ENCODE data around the gene CPE. TPM values are rescaled to one million over a fixed set of nuclear protein-coding genes. Genes with fewer than 3 reads are reported as not detected.

CPE gene
- total RNA-seq, 1 experiment from 2014 or later: 29.3 TPM

DNA sequence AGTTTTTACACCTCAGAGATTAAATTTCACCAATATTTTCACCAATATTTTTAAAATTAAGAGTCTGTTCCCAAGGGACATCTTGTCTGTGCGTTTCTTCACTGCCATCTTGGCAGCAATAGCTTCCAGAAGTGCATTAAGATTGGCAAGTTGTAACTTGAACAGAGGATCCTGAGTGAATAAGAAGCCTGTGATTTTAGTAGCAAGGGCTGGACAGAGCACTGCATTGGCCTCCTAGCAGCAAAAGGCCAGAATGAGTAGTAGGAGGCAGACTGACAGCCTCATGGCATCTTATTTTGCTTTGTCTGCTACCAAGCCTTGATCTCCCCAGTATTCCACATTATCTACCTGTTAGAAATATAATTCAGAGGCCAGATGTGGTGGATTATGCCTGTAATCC is 138.4 kb downstream of the CPE start:
- ChIA-PET POLR2A (no interaction called here), RAD21 (ENCODE audit: low non-redundant PET in 1 of 2, low total read pairs in 2 of 2, uncharacterized antibody in 2 of 2, unreplicated experiment in 2 of 2) (no interaction called here)
- DNase-seq (ENCODE audit: low read depth, low spot score): no peak

More for the DNA sequence above, 138.4 kb downstream of the CPE start:
- TF ChIP-seq ZNF274 (IDR thresholded peaks at IDR 0.05; ENCODE audit: low read depth, low read length): no peak
- no peak for TF ChIP-seq SP1 (IDR thresholded peaks at IDR 0.05; ENCODE audit: low read depth)
- no peak for TF ChIP-seq EZH2 (IDR thresholded peaks at IDR 0.05)
- no peak for TF ChIP-seq CEBPB (IDR thresholded peaks at IDR 0.05; ENCODE audit: low read depth)
- no peak for TF ChIP-seq ATF3 (IDR thresholded peaks at IDR 0.05)
- no peak for TF ChIP-seq EGR1 (IDR thresholded peaks at IDR 0.05; ENCODE audit: low read depth)
- TF ChIP-seq CTCF (IDR thresholded peaks at IDR 0.05 in 2 of 3, conservative IDR thresholded peaks at IDR 0.05 in 1 of 3; ENCODE audit: borderline replicate concordance in 1 of 3, insufficient read depth in 1 of 3, low read depth in 2 of 3, low read length in 2 of 3): no peak
- TF ChIP-seq POLR2AphosphoS5 (IDR thresholded peaks at IDR 0.05; ENCODE audit: low read depth, low read length): no peak
- no peak for TF ChIP-seq POLR2A (IDR thresholded peaks at IDR 0.05; ENCODE audit: borderline replicate concordance, extremely low read depth, insufficient read depth, insufficient read length)
- TF ChIP-seq YY1 (IDR thresholded peaks at IDR 0.05; ENCODE audit: extremely low read depth, insufficient replicate concordance, low read depth, low read length): no peak
- TF ChIP-seq FOSL1 (IDR thresholded peaks at IDR 0.05; ENCODE audit: low read depth): no peak
- no peak for TF ChIP-seq SIN3A (IDR thresholded peaks at IDR 0.05; ENCODE audit: low read depth)
- no peak for TF ChIP-seq ELF1 (IDR thresholded peaks at IDR 0.05; ENCODE audit: borderline replicate concordance, low read depth)
- TF ChIP-seq JUND (IDR thresholded peaks at IDR 0.05): no peak
- TF ChIP-seq ZFX (IDR thresholded peaks at IDR 0.05): no peak
- TF ChIP-seq RAD21 (IDR thresholded peaks at IDR 0.05; ENCODE audit: low read depth): no peak
- TF ChIP-seq EZH2phosphoT487 (IDR thresholded peaks at IDR 0.05; ENCODE audit: borderline replicate concordance): no peak
- Histone ChIP-seq H3K9ac (ENCODE audit: low read length) (no peak overlapping the region), H3K27me3 (ENCODE audit: insufficient read depth, low read length) (no peaks in the 10 kb centered on the region), H3K79me2 (ENCODE audit: insufficient read depth, low read length) (no peaks in the 10 kb centered on the region), H3K9me2 (ENCODE audit: insufficient read depth) (no peaks in the 10 kb centered on the region), H3K9me3 (ENCODE audit: control insufficient read depth in 1 of 2, insufficient read depth in 1 of 2, low read depth in 1 of 2, low read length in 2 of 2) (no peaks in the 10 kb centered on the region), H3K4me1 (ENCODE audit: control insufficient read depth in 1 of 2, insufficient read depth in 2 of 2, low read length in 2 of 2) (no peaks in the 10 kb centered on the region), H3K4me2 (ENCODE audit: low read length) (no peak overlapping the region), H3K4me3 (replicated peaks in 1 of 2; ENCODE audit: low read depth in 1 of 2, low read length in 2 of 2) (no peak overlapping the region), H3K36me3 (ENCODE audit: control insufficient read depth in 1 of 2, insufficient read depth in 2 of 2, low read length in 2 of 2) (no peaks in the 10 kb centered on the region), H2AFZ (ENCODE audit: low read depth, low read length, poor library complexity, severe bottlenecking) (no peak overlapping the region), H4K20me1 (ENCODE audit: insufficient read depth) (no peaks in the 10 kb centered on the region), H3K27ac (ENCODE audit: low read depth, low read length) (no peak overlapping the region)
- CTCF ChIA-PET: no interaction called here
- intact Hi-C loops (cut with micrococcal nuclease): no loop called here
- no TSS peak for BruUV-seq (replicated peaks)
- no peak for ATAC-seq

Data from HCT116 (cell line).